ENCODE measurements around the gene CYB5A. TPM values are rescaled to one million over a fixed set of nuclear protein-coding genes. Genes with fewer than 3 reads are reported as not detected.

CYB5A gene
- total RNA-seq, 1 donor from 2014 or later, result 84.1 TPM

GRCh38 chr18:74255131-74255616 is 36.6 kb downstream of the CYB5A start:
- Histone ChIP-seq H3K36me3 (ENCODE audit: control insufficient read depth, insufficient read depth, low read length) (no peaks in the 10 kb centered on the region), H3K27me3 (ENCODE audit: control insufficient read depth, insufficient read depth, low read length) (no peaks in the 10 kb centered on the region), H3K4me3 (ENCODE audit: low read depth, low read length) (no peak overlapping the region)
- no peak for DNase-seq (ENCODE audit: low read depth)
- no peak for TF ChIP-seq CTCF (IDR thresholded peaks at IDR 0.05; ENCODE audit: insufficient read depth, low read length, poor library complexity, severe bottlenecking)

GRCh38 chr18:74252039-74252395 is 39.7 kb downstream of the CYB5A start:
- Histone ChIP-seq H3K4me3 (ENCODE audit: low read depth, low read length) (no peak overlapping the region), H3K36me3 (ENCODE audit: control insufficient read depth, insufficient read depth, low read length) (no peaks in the 10 kb centered on the region), H3K27me3 (ENCODE audit: control insufficient read depth, insufficient read depth, low read length) (no peaks in the 10 kb centered on the region)
- no peak for TF ChIP-seq CTCF (IDR thresholded peaks at IDR 0.05; ENCODE audit: insufficient read depth, low read length, poor library complexity, severe bottlenecking)
- no peak for DNase-seq (ENCODE audit: low read depth)

GRCh38 chr18:74251297-74252038 is 40.3 kb downstream of the CYB5A start:
- Histone ChIP-seq H3K36me3 (ENCODE audit: control insufficient read depth, insufficient read depth, low read length) (no peaks in the 10 kb centered on the region), H3K27me3 (ENCODE audit: control insufficient read depth, insufficient read depth, low read length) (no peaks in the 10 kb centered on the region), H3K4me3 (ENCODE audit: low read depth, low read length) (no peak overlapping the region)
- no peak for TF ChIP-seq CTCF (IDR thresholded peaks at IDR 0.05; ENCODE audit: insufficient read depth, low read length, poor library complexity, severe bottlenecking)
- DNase-seq (ENCODE audit: low read depth), result no peak

GRCh38 chr18:74250131-74250530 is 41.6 kb downstream of the CYB5A start:
- DNase-seq (ENCODE audit: low read depth), result no peak
- H3K4me3 ChIP-seq (ENCODE audit: low read depth, low read length), result no peak overlapping the region
- H3K36me3 ChIP-seq (ENCODE audit: control insufficient read depth, insufficient read depth, low read length), result no peaks in the 10 kb centered on the region
- H3K27me3 ChIP-seq (ENCODE audit: control insufficient read depth, insufficient read depth, low read length), result no peaks in the 10 kb centered on the region
- no peak for TF ChIP-seq CTCF (IDR thresholded peaks at IDR 0.05; ENCODE audit: insufficient read depth, low read length, poor library complexity, severe bottlenecking)

GRCh38 chr18:74249181-74249968 is 42.4 kb downstream of the CYB5A start:
- H3K36me3 ChIP-seq (ENCODE audit: control insufficient read depth, insufficient read depth, low read length), result no peaks in the 10 kb centered on the region
- DNase-seq (ENCODE audit: low read depth), result no peak
- H3K27me3 ChIP-seq (ENCODE audit: control insufficient read depth, insufficient read depth, low read length), result no peaks in the 10 kb centered on the region
- TF ChIP-seq CTCF (IDR thresholded peaks at IDR 0.05; ENCODE audit: insufficient read depth, low read length, poor library complexity, severe bottlenecking), result no peak
- H3K4me3 ChIP-seq (ENCODE audit: low read depth, low read length), result no peak overlapping the region

All from kidney epithelial cell (primary cell).